ENCODE data around the gene RRN3.
"Not testable (repeated sequence)": the region's sequence is repeated elsewhere in the genome, so short reads cannot be mapped to it uniquely, and the experiment has no call there.

RRN3 gene

GRCh38 chr16:15073101-15073500 lies 21.0 kb downstream of the RRN3 start:
- no peak for DNase-seq
- no peaks in the 10 kb centered on the region for H3K4me1 ChIP-seq
- intact Hi-C loops (cut with DNase I; ENCODE audit: low total_unique reads) = no loop called here
- H3K27me3 ChIP-seq = no peaks in the 10 kb centered on the region
- peaks cover 29 to 76% (median 59%) of the 10 kb centered on the region in 3 donors for H3K36me3 ChIP-seq
- no peak overlapping the region for H3K4me3 ChIP-seq
- TF ChIP-seq, protein P1, sequence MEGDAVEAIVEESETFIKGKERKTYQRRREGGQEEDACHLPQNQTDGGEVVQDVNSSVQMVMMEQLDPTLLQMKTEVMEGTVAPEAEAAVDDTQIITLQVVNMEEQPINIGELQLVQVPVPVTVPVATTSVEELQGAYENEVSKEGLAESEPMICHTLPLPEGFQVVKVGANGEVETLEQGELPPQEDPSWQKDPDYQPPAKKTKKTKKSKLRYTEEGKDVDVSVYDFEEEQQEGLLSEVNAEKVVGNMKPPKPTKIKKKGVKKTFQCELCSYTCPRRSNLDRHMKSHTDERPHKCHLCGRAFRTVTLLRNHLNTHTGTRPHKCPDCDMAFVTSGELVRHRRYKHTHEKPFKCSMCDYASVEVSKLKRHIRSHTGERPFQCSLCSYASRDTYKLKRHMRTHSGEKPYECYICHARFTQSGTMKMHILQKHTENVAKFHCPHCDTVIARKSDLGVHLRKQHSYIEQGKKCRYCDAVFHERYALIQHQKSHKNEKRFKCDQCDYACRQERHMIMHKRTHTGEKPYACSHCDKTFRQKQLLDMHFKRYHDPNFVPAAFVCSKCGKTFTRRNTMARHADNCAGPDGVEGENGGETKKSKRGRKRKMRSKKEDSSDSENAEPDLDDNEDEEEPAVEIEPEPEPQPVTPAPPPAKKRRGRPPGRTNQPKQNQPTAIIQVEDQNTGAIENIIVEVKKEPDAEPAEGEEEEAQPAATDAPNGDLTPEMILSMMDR (IDR thresholded peaks at IDR 0.05) = no peak
- H3K9me3 ChIP-seq = no peaks in the 10 kb centered on the region
- H3K27ac ChIP-seq = no peak overlapping the region

DNA sequence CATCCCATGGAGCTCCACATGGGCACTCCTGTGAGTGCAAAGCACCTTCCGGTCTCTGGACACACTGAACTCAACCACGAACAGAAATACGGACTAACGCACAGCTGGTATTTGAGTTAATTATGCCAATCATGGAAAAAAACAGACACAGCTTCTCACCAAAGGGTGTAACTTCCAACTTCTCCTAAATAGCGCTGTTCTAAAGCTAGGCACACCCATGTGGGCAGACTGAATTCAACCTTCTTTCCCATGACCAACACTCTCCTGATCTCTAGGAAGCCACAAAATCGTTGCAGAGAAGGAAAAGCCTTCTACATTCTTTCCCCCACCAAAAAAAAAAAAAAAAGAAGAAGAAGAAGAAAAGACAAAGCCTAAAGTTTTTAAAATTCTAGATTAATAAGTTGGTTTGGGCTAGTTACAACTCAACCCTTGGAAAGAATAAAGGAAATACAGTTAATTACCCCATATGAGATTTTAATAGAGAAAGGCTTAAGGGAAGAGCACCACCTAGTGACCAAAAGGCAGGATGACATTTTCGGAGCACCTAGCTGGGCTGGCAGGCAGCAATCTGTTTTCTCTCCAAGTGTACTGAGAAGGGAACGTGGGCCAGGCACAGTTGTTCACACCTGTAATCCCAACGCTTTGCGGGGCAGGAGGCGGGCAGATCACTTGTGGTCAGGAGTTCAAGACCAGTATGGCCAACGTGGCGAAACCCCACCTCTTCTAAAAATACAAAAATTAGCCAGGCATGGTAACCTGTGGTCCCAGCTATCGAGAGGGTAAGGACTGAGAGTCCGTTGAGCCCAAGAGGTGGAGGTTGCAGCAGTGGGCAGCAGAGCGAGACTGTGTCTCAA lies 21.9 kb downstream of the RRN3 start:
- peaks cover 29 to 71% (median 60%) of the 10 kb centered on the region in 3 donors for H3K36me3 ChIP-seq
- DNase-seq; H3K27ac ChIP-seq; H3K9me3 ChIP-seq; H3K4me3 ChIP-seq; H3K4me1 ChIP-seq; H3K27me3 ChIP-seq; intact Hi-C loops (cut with DNase I; ENCODE audit: low total_unique reads): not testable (repeated sequence)

GRCh38 chr16:15071013-15071412 lies 23.1 kb downstream of the RRN3 start:
- H3K4me1 ChIP-seq; H3K27me3 ChIP-seq; intact Hi-C loops (cut with DNase I; ENCODE audit: low total_unique reads): not testable (repeated sequence)

DNA sequence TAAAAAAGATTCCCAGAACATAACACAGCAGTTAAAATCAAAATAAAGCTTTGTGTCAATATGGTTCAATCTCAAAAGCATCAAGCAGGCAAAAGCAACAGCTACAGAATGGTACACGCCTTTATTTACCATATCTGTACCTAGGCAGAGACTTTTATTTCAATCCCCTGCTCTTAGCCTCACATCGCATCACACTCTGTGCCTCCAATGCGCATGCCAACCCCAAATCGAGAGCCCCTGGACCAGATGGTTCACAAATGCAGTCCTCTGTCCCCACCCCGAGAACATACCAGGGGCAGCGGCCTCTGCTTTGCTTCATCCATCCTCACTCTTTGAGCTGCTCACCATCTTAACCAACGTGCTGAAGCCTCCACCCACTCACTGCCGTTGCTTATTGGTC lies 27.4 kb downstream of the RRN3 start:
- intact Hi-C loops (cut with DNase I; ENCODE audit: low total_unique reads); DNase-seq; H3K4me3 ChIP-seq; H3K27ac ChIP-seq; H3K27me3 ChIP-seq; H3K9me3 ChIP-seq; H3K4me1 ChIP-seq: not testable (repeated sequence)
- peaks cover 38 to 78% (median 53%) of the 10 kb centered on the region in 3 donors for H3K36me3 ChIP-seq

More at GRCh38 chr16:15071013-15071412, 23.1 kb downstream of the RRN3 start:
- not testable (repeated sequence) for H3K9me3 ChIP-seq, H3K27ac ChIP-seq, H3K4me3 ChIP-seq, DNase-seq
- H3K36me3 ChIP-seq = peaks cover 24 to 71% (median 54%) of the 10 kb centered on the region in 3 donors

GRCh38 chr16:15065961-15066360 lies 28.1 kb downstream of the RRN3 start:
- DNase-seq, H3K4me1 ChIP-seq: not testable (repeated sequence)
- peaks cover 45 to 85% (median 60%) of the 10 kb centered on the region in 3 donors for H3K36me3 ChIP-seq

DNA sequence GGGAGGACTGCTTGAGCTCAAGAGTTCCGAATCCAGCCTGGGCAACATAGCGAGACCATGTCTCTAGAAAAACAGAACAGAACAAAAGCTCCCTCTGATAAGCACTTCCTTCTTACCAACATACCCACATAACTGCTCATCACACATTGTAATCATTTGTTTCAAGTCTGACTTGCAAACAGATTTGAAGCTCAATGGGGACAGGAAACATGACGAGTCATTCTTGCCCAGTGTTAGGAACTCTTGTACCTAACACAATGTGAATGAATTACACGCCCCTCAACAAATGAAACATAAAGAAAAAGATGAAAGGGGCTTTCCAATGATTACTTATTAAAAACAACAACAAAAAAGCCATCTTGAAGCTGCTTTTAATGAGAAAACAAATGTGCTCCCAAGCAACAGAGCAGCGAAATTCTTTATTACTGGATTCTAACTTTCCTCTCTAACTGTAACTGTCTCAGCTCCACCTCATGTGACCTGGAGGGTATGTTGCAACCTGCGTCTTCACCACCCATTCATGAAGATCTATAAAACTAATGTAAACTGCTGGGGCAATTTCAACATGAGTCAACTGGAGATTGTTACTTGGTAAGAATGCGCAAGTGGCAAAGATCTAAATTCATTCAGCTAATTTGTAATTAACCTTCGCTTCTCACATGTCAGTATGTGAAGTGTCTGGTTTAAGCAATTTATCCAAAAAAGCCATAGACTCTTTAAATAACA lies 31.8 kb downstream of the RRN3 start:
- intact Hi-C loops (cut with DNase I; ENCODE audit: low total_unique reads); DNase-seq; H3K9me3 ChIP-seq; H3K4me3 ChIP-seq; H3K27ac ChIP-seq; H3K27me3 ChIP-seq; H3K4me1 ChIP-seq: not testable (repeated sequence)
- H3K36me3 ChIP-seq = peaks cover 53 to 81% (median 56%) of the 10 kb centered on the region in 3 donors

More at GRCh38 chr16:15065961-15066360, 28.1 kb downstream of the RRN3 start:
- H3K9me3 ChIP-seq; H3K27ac ChIP-seq; intact Hi-C loops (cut with DNase I; ENCODE audit: low total_unique reads); H3K27me3 ChIP-seq; H3K4me3 ChIP-seq: not testable (repeated sequence)

DNA sequence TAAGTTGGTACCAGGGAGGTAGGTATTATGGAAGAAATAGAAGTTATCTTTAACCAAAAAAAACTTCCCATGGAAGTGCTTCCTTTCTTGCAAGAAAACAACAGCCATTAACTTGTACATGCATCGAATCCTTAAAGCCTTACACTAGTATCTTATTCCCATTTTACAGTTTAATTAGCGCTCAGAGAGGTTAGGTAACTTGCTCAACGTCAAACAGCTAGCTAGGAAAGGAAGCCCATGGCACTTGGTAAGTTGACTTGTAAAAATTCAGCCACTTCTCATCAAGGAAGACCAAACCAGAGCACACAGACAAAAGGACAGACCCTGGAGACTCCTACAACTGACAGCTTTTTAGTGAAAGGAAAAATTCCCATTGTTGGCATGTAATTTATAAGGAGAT lies 34.7 kb downstream of the RRN3 start:
- intact Hi-C loops (cut with DNase I; ENCODE audit: low total_unique reads) = no loop called here
- TF ChIP-seq, protein P1 (IDR thresholded peaks at IDR 0.05) = no peak

More for the DNA sequence above, 34.7 kb downstream of the RRN3 start:
- no peaks in the 10 kb centered on the region for H3K9me3 ChIP-seq
- no peak overlapping the region for H3K27ac ChIP-seq
- H3K4me1 ChIP-seq = peaks cover 0 to 15% (median 5%) of the 10 kb centered on the region in 4 donors
- no peaks in the 10 kb centered on the region for H3K27me3 ChIP-seq
- H3K4me3 ChIP-seq = no peak overlapping the region
- no peak for DNase-seq
- peaks cover 42 to 56% (median 42%) of the 10 kb centered on the region in 3 donors for H3K36me3 ChIP-seq

Data from tibial artery (tissue), 4 donors.